HG02610 (cell line): ENCODE data around the gene FOXL1.

Source experiments
- ATAC-seq: cut with Tn5 transposase; IDR thresholded peaks from one replicate; pipeline ENCODE4 v1.9.1; 2021; ENCODE audit warnings: mild to moderate bottlenecking, moderate library complexity; ENCODE audit not compliant: unreplicated experiment

FOXL1 gene

DNA sequence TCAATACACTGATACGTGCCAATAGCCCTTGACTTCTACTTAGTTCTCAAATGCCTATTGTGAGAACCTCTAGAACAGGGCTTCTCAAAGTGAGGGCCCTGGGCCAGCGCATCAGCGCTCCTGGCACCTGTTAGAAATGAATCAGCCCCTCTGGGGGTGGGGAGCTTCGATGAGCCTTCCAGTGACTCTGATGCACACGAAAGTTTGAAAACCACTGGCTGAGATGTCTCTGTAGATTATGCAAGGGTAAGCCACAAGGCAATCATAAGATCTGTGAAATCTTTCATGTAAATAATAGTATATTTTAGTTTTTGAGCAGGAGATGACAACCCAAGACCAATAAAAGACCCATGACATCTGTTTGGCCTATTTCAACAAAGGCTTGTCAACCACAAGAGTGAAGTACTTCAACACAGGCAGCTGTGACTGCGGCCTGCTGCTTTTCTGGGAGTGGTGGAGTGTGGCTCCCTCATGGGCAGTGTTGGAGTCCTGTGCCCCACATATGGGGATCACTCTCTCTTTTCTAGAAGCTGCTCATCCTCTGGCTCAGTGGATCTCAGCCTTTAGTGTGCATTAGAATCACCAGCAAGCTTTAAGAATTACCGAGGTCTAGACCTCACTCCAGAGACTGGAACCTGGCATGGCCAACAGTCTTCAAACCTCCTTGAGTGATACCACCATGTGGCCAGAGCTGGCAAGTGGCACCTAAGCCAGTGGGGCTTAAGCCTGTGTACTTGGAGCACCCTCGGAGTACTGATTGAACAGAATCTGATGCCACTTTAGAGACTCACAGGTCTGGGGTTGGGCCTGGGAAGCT is 29.1 kb upstream of the FOXL1 start:
- no peak for ATAC-seq

DNA sequence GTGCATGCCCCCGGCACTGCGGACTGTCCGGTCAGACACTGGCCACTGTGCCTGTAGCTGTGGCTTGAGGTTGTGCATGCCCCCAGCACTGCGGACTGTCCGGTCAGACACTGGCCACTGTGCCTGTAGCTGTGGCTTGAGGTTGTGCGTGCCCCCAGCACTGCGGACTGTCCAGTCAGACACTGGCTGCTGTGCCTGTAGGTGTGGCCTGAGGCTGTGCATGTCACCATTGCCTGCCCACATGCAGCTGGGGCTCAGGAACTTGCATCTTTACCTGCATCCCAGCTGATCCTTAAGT is 28.5 kb upstream of the FOXL1 start:
- ATAC-seq, result no peak

DNA sequence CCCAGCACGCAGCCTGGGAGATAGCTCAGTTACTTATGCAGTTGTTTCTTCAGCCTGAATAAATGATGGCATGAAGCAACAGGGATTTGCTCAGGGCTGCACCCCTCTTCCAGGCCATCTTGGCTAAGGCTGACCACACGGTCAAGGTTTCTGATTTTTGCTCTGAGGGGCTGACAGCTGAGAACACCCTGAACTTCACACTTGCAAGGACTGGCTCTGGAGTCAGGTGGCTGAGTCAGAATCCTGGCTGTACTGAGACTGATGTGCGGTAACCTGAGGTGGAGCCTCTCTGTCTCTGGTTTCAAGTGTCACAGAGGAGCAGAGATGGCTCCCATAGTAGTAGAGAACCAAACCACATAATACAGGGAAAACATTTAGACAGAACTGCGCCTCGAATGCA is 28.1 kb upstream of the FOXL1 start:
- no peak for ATAC-seq

GRCh38 chr16:86553356-86553755 is 25.0 kb upstream of the FOXL1 start:
- no peak for ATAC-seq

GRCh38 chr16:86554599-86554916 is 23.8 kb upstream of the FOXL1 start:
- ATAC-seq, result no peak

DNA sequence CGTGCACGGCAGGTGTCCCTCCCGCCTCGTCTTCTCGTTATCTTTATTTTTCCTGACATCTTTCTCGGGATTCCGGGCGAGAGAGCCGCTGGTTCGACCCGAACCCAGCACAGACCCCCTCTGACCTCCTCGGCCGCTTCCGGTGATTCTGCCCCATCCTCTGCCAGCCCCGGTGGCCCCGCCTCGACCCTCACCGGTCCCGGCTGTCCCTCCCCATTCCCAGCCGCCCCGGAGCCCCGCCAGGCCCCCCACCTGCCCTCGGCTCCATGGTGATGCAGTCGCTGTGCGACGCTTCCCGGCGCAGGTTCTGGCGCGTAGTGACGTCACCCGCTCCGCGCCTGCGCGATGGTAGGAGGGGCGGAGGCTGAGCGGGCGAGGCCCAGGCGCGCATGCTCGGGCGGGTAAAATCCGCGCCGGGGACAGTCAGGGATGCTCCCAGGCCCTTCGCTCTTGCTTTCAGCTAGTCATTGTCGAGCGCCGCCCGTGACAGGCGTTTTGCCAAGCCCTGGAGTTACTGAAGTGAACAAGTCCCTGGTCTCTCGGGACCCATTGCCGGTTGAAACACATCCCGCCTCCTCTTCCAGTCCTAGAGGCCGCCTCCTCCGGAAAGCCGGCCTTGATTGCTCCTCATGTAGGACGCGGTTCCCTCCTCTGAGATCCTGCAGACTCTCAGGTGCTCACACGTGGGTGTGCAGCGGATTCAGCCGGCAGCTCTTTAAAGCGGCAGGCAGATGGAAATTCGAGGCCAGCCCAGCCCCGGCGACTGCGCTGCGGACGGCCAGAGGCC is 23.2 kb upstream of the FOXL1 start, which contains the start of gene MTHFSD:
Gene MTHFSD, minus strand, starts transcription at position 319 of the 787 bp plus-strand sequence. Its CDS starts 51 bp downstream, at position 268.
- peak; percentile 85 for ATAC-seq

DNA sequence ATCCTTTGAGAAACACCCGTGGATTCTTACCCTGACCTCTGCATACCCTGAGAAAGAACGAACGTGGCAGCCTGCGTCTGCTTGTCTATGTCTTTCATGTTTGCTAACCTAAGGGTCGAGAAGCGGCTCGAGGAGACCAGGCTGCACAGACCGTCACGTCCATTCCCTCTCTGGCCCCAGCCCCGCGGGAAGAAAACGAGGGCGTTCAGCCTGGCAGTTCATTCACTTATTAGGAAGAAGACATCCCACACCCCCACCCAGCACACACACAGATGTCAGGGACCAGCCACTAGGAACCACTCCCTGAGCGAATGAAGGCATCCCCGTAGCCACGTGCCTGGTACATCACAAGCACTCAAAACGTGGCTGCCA is 22.7 kb upstream of the FOXL1 start:
- ATAC-seq, result no peak

GRCh38 chr16:86556576-86556975 is 21.8 kb upstream of the FOXL1 start:
- no peak for ATAC-seq

- ATAC-seq, result no peak
These were observed 20.8 kb upstream of the FOXL1 start for GRCh38 chr16:86557587-86557986.

DNA sequence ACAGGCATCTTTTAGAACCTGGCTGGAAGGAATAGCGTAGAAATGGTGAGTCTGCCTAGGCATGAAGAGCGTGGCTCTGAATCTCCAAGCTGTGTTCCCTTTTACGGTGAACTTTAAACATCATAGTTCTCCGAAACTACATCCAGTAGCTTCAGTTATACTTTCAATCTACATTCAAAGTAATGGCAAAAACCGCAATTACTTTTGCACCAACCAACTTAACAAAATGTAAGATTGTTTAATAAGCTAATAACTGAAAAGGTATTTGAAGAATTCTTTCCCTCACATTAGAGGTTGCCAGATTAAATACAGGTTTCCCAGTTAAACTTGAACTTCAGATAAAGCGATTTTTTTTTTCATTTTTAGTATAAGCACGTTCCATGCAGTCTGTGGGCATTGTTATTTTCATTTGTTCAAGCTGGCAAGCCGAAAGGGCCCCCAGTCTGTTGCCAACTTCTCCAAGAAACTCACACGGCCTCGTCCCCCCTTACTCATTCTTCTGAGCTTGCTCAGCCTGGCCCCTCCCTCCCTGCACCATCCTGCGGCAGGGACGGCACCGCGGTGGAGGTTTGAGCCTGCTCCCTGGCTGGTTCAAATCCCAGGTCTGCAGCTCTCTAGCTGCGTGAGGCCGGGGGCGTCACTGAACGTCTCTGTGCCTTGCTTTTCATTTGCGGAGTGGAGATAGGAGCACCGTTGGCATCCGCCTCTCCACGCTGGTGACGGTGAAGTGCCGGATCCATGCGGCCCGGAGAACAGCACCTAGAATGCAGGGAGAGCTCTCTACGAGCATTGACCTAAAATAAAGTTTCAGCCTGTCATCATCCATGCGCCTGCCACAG is 19.8 kb upstream of the FOXL1 start:
- no peak for ATAC-seq

DNA sequence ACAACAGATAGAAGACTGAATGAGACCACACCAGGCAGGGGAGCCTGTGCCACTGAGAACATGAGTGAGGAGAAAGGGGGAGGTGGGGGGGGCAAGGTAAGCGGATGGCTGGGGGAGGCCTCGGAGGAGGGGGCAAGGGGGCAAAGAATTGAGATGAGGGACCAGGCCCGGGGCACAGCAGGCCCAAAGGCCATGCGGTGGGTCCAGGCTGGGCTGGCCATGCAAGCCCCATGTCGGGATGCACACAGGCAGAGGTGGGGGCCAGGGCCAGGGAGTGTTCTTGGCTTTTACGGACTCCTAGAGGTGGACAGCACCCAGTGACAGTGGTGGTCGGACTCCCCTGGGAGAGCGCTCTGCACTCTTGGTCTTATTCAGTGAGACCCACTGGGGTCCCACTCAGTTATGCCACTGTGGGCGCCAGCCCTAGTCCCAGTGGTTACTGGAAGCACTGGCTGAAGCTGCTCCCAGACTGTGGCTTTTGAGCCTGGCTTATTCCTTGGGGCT is 18.5 kb upstream of the FOXL1 start:
- ATAC-seq, result no peak

- ATAC-seq, result no peak
These were observed 16.0 kb upstream of the FOXL1 start for GRCh38 chr16:86562356-86562755.

DNA sequence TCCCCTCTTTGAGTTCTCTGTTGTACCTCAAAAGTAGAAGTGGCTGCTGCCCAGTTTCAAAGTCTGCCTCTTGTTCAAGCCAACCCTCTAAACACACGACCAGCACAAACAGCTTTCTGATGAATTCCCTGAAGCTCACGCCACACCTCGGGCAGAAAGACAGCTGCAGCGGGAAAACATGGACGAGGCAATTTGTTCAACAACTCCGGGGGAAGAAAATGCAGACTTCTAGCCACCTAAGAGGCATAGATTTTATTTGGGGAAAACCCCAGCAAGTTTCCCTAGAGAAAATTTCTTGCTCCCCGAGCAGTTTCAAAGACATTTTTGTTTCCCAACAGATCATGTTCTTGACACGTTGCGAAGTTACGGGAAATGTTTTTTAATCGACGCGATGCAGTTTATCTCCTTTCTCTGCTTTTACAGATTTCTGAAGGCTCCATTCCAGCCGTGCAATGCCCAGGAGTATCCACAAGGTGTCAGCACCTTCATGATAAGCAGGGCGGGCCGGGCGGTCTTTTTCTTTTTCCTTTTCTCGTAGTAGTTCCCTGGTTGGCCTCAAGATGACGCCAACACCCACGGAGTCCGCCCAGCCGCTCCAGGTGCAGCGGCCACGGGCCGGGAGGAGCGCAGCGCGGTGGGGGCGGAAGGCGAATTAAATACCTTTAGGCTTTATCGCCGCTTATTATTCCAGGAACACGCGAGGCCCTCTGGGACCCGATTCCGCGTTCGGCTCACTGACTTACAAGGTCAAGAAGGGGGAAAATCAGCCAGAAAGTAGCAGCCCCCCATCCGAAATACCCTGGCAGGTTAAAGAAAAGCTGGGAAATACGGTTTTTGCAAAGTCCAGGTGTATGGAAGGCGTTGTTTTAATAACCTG is 14.6 kb upstream of the FOXL1 start:
- ATAC-seq, result no peak

DNA sequence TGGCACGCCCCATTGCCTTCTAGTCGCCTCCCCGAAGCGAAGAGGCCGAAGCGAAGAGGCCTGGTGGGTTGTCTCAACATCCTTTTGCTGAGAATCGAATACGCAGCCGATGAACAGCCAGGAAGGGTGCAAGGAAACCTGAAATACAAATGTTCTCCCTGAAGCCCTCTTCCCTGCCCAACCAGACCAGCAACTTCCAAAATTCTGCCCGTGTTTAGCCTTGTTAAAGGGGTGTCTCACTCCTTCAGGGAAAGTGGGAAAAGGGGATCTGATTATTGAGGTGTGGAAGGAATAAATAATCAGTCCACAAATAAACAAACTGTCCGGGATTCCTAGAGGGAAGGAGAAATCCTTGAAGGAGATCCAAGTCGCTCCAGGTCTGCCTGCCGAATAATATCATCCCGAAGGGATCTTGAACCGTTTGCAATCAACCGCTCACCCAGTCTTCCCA is 13.1 kb upstream of the FOXL1 start:
- no peak for ATAC-seq

GRCh38 chr16:86565644-86566511 is 12.5 kb upstream of the FOXL1 start:
- no peak for ATAC-seq

- no peak for ATAC-seq
These were observed 11.8 kb upstream of the FOXL1 start, which contains the start of gene FOXC2 for GRCh38 chr16:86566601-86566965. TSS of gene FOXC2 (plus strand) at chr16:86566829. CDS start at chr16:86567336, 507 bp downstream.

DNA sequence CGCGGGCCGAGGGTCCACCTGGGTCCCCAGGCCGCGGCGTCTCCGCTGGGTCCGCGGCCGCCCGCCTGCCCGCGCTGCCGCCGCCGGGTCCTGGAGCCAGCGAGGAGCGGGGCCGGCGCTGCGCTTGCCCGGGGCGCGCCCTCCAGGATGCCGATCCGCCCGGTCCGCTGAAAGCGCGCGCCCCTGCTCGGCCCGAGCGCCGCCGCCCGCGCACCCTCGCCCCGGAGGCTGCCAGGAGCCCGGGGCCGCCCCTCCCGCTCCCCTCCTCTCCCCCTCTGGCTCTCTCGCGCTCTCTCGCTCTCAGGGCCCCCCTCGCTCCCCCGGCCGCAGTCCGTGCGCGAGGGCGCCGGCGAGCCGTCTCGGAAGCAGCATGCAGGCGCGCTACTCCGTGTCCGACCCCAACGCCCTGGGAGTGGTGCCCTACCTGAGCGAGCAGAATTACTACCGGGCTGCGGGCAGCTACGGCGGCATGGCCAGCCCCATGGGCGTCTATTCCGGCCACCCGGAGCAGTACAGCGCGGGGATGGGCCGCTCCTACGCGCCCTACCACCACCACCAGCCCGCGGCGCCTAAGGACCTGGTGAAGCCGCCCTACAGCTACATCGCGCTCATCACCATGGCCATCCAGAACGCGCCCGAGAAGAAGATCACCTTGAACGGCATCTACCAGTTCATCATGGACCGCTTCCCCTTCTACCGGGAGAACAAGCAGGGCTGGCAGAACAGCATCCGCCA is 11.2 kb upstream of the FOXL1 start:
- ATAC-seq, result no peak

- no peak for ATAC-seq
These were observed 10.4 kb upstream of the FOXL1 start for GRCh38 chr16:86567701-86568581.
